GM19463 (cell line): ENCODE measurements around the gene TRPC6.

Experiments
- ATAC-seq: cut with Tn5 transposase; IDR thresholded peaks from one replicate; pipeline ENCODE4 v1.9.1; 2021; ENCODE audit warnings: mild to moderate bottlenecking, moderate library complexity; ENCODE audit not compliant: unreplicated experiment

TRPC6 gene

DNA sequence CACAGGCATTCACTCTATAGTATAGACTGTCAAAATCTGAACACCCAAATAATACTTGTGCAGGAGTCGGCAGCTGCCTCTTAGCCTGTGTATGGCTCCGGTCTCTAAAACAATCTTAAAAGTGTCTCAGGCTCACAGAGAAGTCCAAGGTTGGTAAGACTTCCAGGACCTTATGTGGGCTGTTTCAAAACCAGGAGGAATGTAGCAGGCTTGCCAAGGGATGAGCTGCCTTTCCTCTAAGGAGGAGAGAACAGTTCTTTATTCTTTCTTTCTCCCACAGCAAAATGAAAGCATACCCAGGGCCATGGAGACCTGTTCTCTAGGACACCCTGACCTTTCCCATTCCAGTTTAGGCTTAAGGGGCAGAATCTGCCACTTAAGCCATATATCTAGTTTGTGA lies 176.5 kb downstream of the TRPC6 start:
- ATAC-seq: no peak
